Natural killer cell treated with Interleukin-12 subunit alpha and Interleukin-12 subunit beta and Interleukin-15 and Interleukin-18, amount 100 ng/mL, for 72 hours (primary cell): ENCODE measurements around the gene SBSN. TPM values are rescaled to one million over a fixed set of nuclear protein-coding genes. Genes with fewer than 3 reads are reported as not detected.

Experiments
- ATAC-seq, 2 donors: fragments of 150-1000 bp; cut with Tn5 transposase in 1 of 2; sonication (Bioruptor Pico), chemical (Tn5 transposase) in 1 of 2; 2 replicates each; pipeline ENCODE4 v1.10.0; 2021
- DNase-seq: peaks from one replicate; pipeline ENCODE4 v3.0.0; 2022; ENCODE audit warnings: low spot score
- H3K27ac Mint-ChIP-seq, 2 donors: 1 replicate in 1 of 2; 2 replicates in 1 of 2; pipeline ENCODE4 v1.8.0; 2022; ENCODE audit warnings: mixed read lengths in 2 of 2, mild to moderate bottlenecking in 1 of 2, moderate library complexity in 1 of 2
- H3K27me3 Mint-ChIP-seq, 2 donors: 1 replicate in 1 of 2; 2 replicates in 1 of 2; pipeline ENCODE4 v1.8.0; 2022; ENCODE audit warnings: mixed read lengths in 2 of 2
- H3K36me3 Mint-ChIP-seq: one replicate; pipeline ENCODE4 v1.8.0; 2022; ENCODE audit warnings: mixed read lengths
- H3K4me1 Mint-ChIP-seq, 2 donors: 1 replicate in 1 of 2; 2 replicates in 1 of 2; pipeline ENCODE4 v1.8.0; 2022; ENCODE audit warnings: low read depth in 2 of 2, mixed read lengths in 2 of 2, mild to moderate bottlenecking in 1 of 2
- H3K4me3 Mint-ChIP-seq: one replicate; pipeline ENCODE4 v1.8.0; 2022; ENCODE audit warnings: mixed read lengths
- H3K9me3 Mint-ChIP-seq: 2 replicates; pipeline ENCODE4 v1.8.0; 2022; ENCODE audit warnings: mixed read lengths
- total RNA-seq, 2 donors: library from RNA; stranded (reverse); gene quantifications; one replicate each; pipeline ENCODE4 v1.2.3, GENCODE V29; 2022

Gene SBSN
- total RNA-seq: not detected

GRCh38 chr19:35528218-35529038 lies at the start of gene SBSN:
Gene SBSN, minus strand, starts transcription at chr19:35528311. Its CDS starts 30 bp downstream, at chr19:35528281.
- peaks cover 7 to 8% of the 10 kb centered on the region in 2 donors for H3K4me1 Mint-ChIP-seq
- DNase-seq: no peak
- no peak within 1 kb of the TSS for H3K4me3 Mint-ChIP-seq
- no peaks in the 10 kb centered on the region for H3K9me3 Mint-ChIP-seq
- H3K36me3 Mint-ChIP-seq: no peaks in the 10 kb centered on the region
- ATAC-seq: no peak
- H3K27ac Mint-ChIP-seq: no peak within 1 kb of the TSS
- H3K27me3 Mint-ChIP-seq: peaks cover 26 to 27% of the 10 kb centered on the region in 2 donors

GRCh38 chr19:35571406-35571965 lies 43.4 kb upstream of the SBSN start:
- H3K9me3 Mint-ChIP-seq: peaks cover 11% of the 10 kb centered on the region
- peaks cover 17% of the 10 kb centered on the region for H3K36me3 Mint-ChIP-seq
- H3K4me1 Mint-ChIP-seq: no peaks in the 10 kb centered on the region
- no peak overlapping the region for H3K27ac Mint-ChIP-seq
- H3K4me3 Mint-ChIP-seq: no peak overlapping the region
- no peak for ATAC-seq
- H3K27me3 Mint-ChIP-seq: peaks cover 23 to 28% of the 10 kb centered on the region in 2 donors
- no peak for DNase-seq

GRCh38 chr19:35569281-35569781 lies 41.2 kb upstream of the SBSN start:
- DNase-seq: no peak
- ATAC-seq: no peak
- H3K4me3 Mint-ChIP-seq: no peak overlapping the region

GRCh38 chr19:35566738-35567137 lies 38.6 kb upstream of the SBSN start:
- DNase-seq (peak; percentile 0), ATAC-seq (no peak)
- Mint-ChIP-seq H3K27me3 (peaks cover 23 to 26% of the 10 kb centered on the region in 2 donors), H3K9me3 (no peaks in the 10 kb centered on the region), H3K36me3 (no peaks in the 10 kb centered on the region), H3K27ac (no peak overlapping the region), H3K4me3 (no peak overlapping the region), H3K4me1 (no peaks in the 10 kb centered on the region)

More at GRCh38 chr19:35569281-35569781, 41.2 kb upstream of the SBSN start:
- Mint-ChIP-seq H3K4me1 (no peaks in the 10 kb centered on the region), H3K36me3 (no peaks in the 10 kb centered on the region), H3K27me3 (peaks cover 21 to 27% of the 10 kb centered on the region in 2 donors), H3K27ac (no peak overlapping the region), H3K9me3 (peaks cover 3% of the 10 kb centered on the region)

GRCh38 chr19:35565016-35565856 lies 37.1 kb upstream of the SBSN start:
- DNase-seq (peak; percentile 23), ATAC-seq (no peak)
- Mint-ChIP-seq H3K4me3 (no peak overlapping the region), H3K27ac (no peak overlapping the region), H3K4me1 (no peaks in the 10 kb centered on the region), H3K36me3 (no peaks in the 10 kb centered on the region), H3K9me3 (no peaks in the 10 kb centered on the region), H3K27me3 (peaks cover 23 to 28% of the 10 kb centered on the region in 2 donors)

GRCh38 chr19:35563207-35563829 lies 35.2 kb upstream of the SBSN start, which contains the start of gene ATP4A:
Gene ATP4A, minus strand, starts transcription at chr19:35563658. Its CDS starts 29 bp downstream, at chr19:35563629.
- Mint-ChIP-seq H3K27me3 (peaks cover 25 to 38% of the 10 kb centered on the region in 2 donors), H3K36me3 (no peaks in the 10 kb centered on the region), H3K4me1 (peaks cover 0 to 9% of the 10 kb centered on the region in 2 donors), H3K4me3 (no peak within 1 kb of the TSS), H3K9me3 (no peaks in the 10 kb centered on the region), H3K27ac (no peak within 1 kb of the TSS)
- DNase-seq (peak; percentile 49), ATAC-seq (no peak)

- peaks cover 0 to 11% of the 10 kb centered on the region in 2 donors for H3K4me1 Mint-ChIP-seq
These were observed 34.7 kb upstream of the SBSN start for GRCh38 chr19:35562776-35563175.

GRCh38 chr19:35562336-35562735 lies 34.2 kb upstream of the SBSN start:
- Mint-ChIP-seq H3K4me1 (peaks cover 2 to 12% of the 10 kb centered on the region in 2 donors), H3K27me3 (peaks cover 25 to 41% of the 10 kb centered on the region in 2 donors), H3K27ac (no peak overlapping the region), H3K9me3 (no peaks in the 10 kb centered on the region), H3K4me3 (no peak overlapping the region), H3K36me3 (peaks cover under 1% of the 10 kb centered on the region)
- DNase-seq (peak; percentile 54), ATAC-seq (no peak)

More at GRCh38 chr19:35562776-35563175, 34.7 kb upstream of the SBSN start:
- DNase-seq (no peak), ATAC-seq (no peak)
- H3K27ac Mint-ChIP-seq: no peak overlapping the region
- no peak overlapping the region for H3K4me3 Mint-ChIP-seq
- H3K27me3 Mint-ChIP-seq: peaks cover 25 to 38% of the 10 kb centered on the region in 2 donors
- H3K36me3 Mint-ChIP-seq: no peaks in the 10 kb centered on the region
- no peaks in the 10 kb centered on the region for H3K9me3 Mint-ChIP-seq

- Mint-ChIP-seq H3K4me3 (no peak overlapping the region), H3K9me3 (no peaks in the 10 kb centered on the region), H3K27ac (no peak overlapping the region), H3K27me3 (peaks cover 28 to 47% of the 10 kb centered on the region in 2 donors), H3K36me3 (peaks cover 5% of the 10 kb centered on the region), H3K4me1 (peaks cover 6 to 15% of the 10 kb centered on the region in 2 donors)
- DNase-seq (peak; percentile 18), ATAC-seq (no peak)
These were observed 33.3 kb upstream of the SBSN start for GRCh38 chr19:35561436-35561835.

- peaks cover 6 to 15% of the 10 kb centered on the region in 2 donors for H3K4me1 Mint-ChIP-seq
- H3K4me3 Mint-ChIP-seq: no peak overlapping the region
- peaks cover 28 to 55% of the 10 kb centered on the region in 2 donors for H3K27me3 Mint-ChIP-seq
- H3K36me3 Mint-ChIP-seq: peaks cover 5% of the 10 kb centered on the region
- DNase-seq: no peak
- H3K9me3 Mint-ChIP-seq: no peaks in the 10 kb centered on the region
- ATAC-seq: no peak
- H3K27ac Mint-ChIP-seq: no peak overlapping the region
These were observed 32.6 kb upstream of the SBSN start for GRCh38 chr19:35560677-35561076.

- Mint-ChIP-seq H3K9me3 (no peaks in the 10 kb centered on the region), H3K27me3 (peaks cover 24 to 57% of the 10 kb centered on the region in 2 donors), H3K4me3 (no peak overlapping the region), H3K27ac (no peak overlapping the region), H3K36me3 (peaks cover 5% of the 10 kb centered on the region), H3K4me1 (peaks cover 6 to 15% of the 10 kb centered on the region in 2 donors)
- ATAC-seq (no peak), DNase-seq (no peak)
These were observed 32.2 kb upstream of the SBSN start for GRCh38 chr19:35560271-35560670.

GRCh38 chr19:35559781-35560180 lies 31.7 kb upstream of the SBSN start:
- DNase-seq: peak; percentile 12
- H3K9me3 Mint-ChIP-seq: no peaks in the 10 kb centered on the region
- peaks cover 5% of the 10 kb centered on the region for H3K36me3 Mint-ChIP-seq
- H3K27me3 Mint-ChIP-seq: peaks cover 24 to 57% of the 10 kb centered on the region in 2 donors
- ATAC-seq: no peak
- H3K27ac Mint-ChIP-seq: no peak overlapping the region
- peaks cover 6 to 15% of the 10 kb centered on the region in 2 donors for H3K4me1 Mint-ChIP-seq
- H3K4me3 Mint-ChIP-seq: no peak overlapping the region

- Mint-ChIP-seq H3K27me3 (peaks cover 28 to 57% of the 10 kb centered on the region in 2 donors), H3K4me1 (peaks cover 6 to 18% of the 10 kb centered on the region in 2 donors), H3K36me3 (peaks cover 5% of the 10 kb centered on the region), H3K27ac (no peak overlapping the region), H3K9me3 (no peaks in the 10 kb centered on the region), H3K4me3 (no peak overlapping the region)
- peak; percentile 22 for DNase-seq
- ATAC-seq: no peak
These were observed 31.2 kb upstream of the SBSN start for GRCh38 chr19:35559281-35559659.
